Measurements from ENCODE around the gene ZNF367.

- TF ChIP-seq EP300 (IDR thresholded peaks at IDR 0.05), result no peak
- no peak for TF ChIP-seq CTCF (IDR thresholded peaks at IDR 0.05)
- peak in 2 of 3 donors; percentile 51 to 77 for TF ChIP-seq POLR2AphosphoS5 (IDR thresholded peaks at IDR 0.05)
Observed at GRCh38 chr9:96418083-96418919, at the start of gene ZNF367.
